ENCODE measurements around the gene RGL1. TPM values are rescaled to one million over a fixed set of nuclear protein-coding genes. Genes with fewer than 3 reads are reported as not detected.

The RGL1 gene
- total RNA-seq, 1 experiment from 2014 or later, result 4.8 TPM

GRCh38 chr1:183791319-183791718 lies 13.6 kb upstream of the RGL1 start:
- CTCF ChIA-PET, result no interaction called here
- no TSS peak for BruUV-seq (replicated peaks)
- Mint-ChIP-seq H3K9me3 (ENCODE audit: low read depth, unreplicated experiment) (no peaks in the 10 kb centered on the region), H3K27me3 (ENCODE audit: unreplicated experiment) (no peaks in the 10 kb centered on the region), H3K27ac (ENCODE audit: unreplicated experiment) (no peak overlapping the region), H3K36me3 (ENCODE audit: insufficient read depth, unreplicated experiment) (no peaks in the 10 kb centered on the region), H3K4me3 (ENCODE audit: low read depth, unreplicated experiment) (no peak overlapping the region), H3K4me1 (ENCODE audit: low read depth, unreplicated experiment) (no peaks in the 10 kb centered on the region)
- TF ChIP-seq, protein P1, sequence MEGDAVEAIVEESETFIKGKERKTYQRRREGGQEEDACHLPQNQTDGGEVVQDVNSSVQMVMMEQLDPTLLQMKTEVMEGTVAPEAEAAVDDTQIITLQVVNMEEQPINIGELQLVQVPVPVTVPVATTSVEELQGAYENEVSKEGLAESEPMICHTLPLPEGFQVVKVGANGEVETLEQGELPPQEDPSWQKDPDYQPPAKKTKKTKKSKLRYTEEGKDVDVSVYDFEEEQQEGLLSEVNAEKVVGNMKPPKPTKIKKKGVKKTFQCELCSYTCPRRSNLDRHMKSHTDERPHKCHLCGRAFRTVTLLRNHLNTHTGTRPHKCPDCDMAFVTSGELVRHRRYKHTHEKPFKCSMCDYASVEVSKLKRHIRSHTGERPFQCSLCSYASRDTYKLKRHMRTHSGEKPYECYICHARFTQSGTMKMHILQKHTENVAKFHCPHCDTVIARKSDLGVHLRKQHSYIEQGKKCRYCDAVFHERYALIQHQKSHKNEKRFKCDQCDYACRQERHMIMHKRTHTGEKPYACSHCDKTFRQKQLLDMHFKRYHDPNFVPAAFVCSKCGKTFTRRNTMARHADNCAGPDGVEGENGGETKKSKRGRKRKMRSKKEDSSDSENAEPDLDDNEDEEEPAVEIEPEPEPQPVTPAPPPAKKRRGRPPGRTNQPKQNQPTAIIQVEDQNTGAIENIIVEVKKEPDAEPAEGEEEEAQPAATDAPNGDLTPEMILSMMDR (IDR thresholded peaks at IDR 0.05; ENCODE audit: unreplicated experiment), result no peak
- intact Hi-C loops (cut with micrococcal nuclease; ENCODE audit: unreplicated experiment), result no loop called here
- DNase-seq, result no peak

DNA sequence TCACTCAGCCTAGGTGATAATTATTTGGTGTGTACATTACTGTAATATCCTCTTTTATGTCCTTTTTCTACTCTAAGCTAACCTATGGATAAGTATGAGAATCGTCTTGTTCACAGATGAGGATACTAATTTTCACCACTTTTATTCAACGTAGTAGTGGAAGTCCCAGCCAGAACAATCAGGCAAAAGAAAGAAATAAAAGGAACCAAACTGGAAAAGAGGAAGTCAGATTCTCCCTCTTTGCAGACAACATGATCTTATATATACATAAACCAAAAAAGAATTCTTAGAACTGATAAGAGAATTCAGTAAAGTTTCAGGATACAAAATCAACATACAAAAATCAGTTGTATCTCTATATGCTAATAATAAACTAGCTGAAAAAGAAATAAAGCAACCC lies 12.6 kb upstream of the RGL1 start:
- intact Hi-C loops (cut with micrococcal nuclease; ENCODE audit: unreplicated experiment), result no loop called here

DNA sequence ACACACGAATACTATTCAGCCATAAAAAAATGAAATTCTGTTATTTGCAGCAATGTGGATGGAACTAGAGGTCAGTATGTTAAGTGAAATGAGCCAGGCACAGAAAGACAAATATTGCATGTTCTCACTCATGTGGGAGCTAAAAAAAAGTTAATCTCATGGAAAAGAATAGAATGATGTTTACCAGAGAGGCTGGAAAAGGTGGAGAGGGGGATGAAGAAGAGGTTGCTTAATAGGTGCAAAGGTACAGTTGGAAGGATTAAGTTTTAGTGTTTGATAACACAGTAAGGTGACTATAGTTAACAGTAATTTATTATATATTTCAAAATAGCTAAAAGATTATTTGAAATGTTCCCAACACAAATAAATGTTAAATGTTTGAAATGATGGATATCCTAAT lies 10.8 kb upstream of the RGL1 start:
- no peak overlapping the region for H3K27ac Mint-ChIP-seq (ENCODE audit: unreplicated experiment)
- CTCF ChIA-PET, result no interaction called here
- H3K27me3 Mint-ChIP-seq (ENCODE audit: unreplicated experiment), result no peaks in the 10 kb centered on the region
- TF ChIP-seq, protein P1 (IDR thresholded peaks at IDR 0.05; ENCODE audit: unreplicated experiment), result no peak
- no peaks in the 10 kb centered on the region for H3K36me3 Mint-ChIP-seq (ENCODE audit: insufficient read depth, unreplicated experiment)
- no peak overlapping the region for H3K4me3 Mint-ChIP-seq (ENCODE audit: low read depth, unreplicated experiment)
- DNase-seq, result no peak
- intact Hi-C loops (cut with micrococcal nuclease; ENCODE audit: unreplicated experiment), result no loop called here
- H3K4me1 Mint-ChIP-seq (ENCODE audit: low read depth, unreplicated experiment), result no peaks in the 10 kb centered on the region
- H3K9me3 Mint-ChIP-seq (ENCODE audit: low read depth, unreplicated experiment), result no peaks in the 10 kb centered on the region
- BruUV-seq (replicated peaks), result no TSS peak

More for the DNA sequence above, 12.6 kb upstream of the RGL1 start:
- Mint-ChIP-seq H3K27me3 (ENCODE audit: unreplicated experiment) (no peaks in the 10 kb centered on the region), H3K4me1 (ENCODE audit: low read depth, unreplicated experiment) (no peaks in the 10 kb centered on the region), H3K27ac (ENCODE audit: unreplicated experiment) (no peak overlapping the region), H3K9me3 (ENCODE audit: low read depth, unreplicated experiment) (no peaks in the 10 kb centered on the region), H3K4me3 (ENCODE audit: low read depth, unreplicated experiment) (no peak overlapping the region), H3K36me3 (ENCODE audit: insufficient read depth, unreplicated experiment) (no peaks in the 10 kb centered on the region)
- TF ChIP-seq, protein P1 (IDR thresholded peaks at IDR 0.05; ENCODE audit: unreplicated experiment), result no peak
- BruUV-seq (replicated peaks), result no TSS peak
- CTCF ChIA-PET, result interaction anchor here (0.7 kb wide), 1 partner anchor 1171 kb away, joined by 3 read pairs; no protein-coding TSS in a partner anchor
- DNase-seq, result no peak

- H3K9me3 Mint-ChIP-seq (ENCODE audit: low read depth, unreplicated experiment), result peaks cover 7% of the 10 kb centered on the region
- DNase-seq, result no peak
- H3K4me1 Mint-ChIP-seq (ENCODE audit: low read depth, unreplicated experiment), result no peaks in the 10 kb centered on the region
- no peak overlapping the region for H3K27ac Mint-ChIP-seq (ENCODE audit: unreplicated experiment)
- TF ChIP-seq, protein P1 (IDR thresholded peaks at IDR 0.05; ENCODE audit: unreplicated experiment), result no peak
- no peak overlapping the region for H3K4me3 Mint-ChIP-seq (ENCODE audit: low read depth, unreplicated experiment)
- peaks cover 9% of the 10 kb centered on the region for H3K36me3 Mint-ChIP-seq (ENCODE audit: insufficient read depth, unreplicated experiment)
- BruUV-seq (replicated peaks), result no TSS peak
- H3K27me3 Mint-ChIP-seq (ENCODE audit: unreplicated experiment), result no peaks in the 10 kb centered on the region
- intact Hi-C loops (cut with micrococcal nuclease; ENCODE audit: unreplicated experiment), result loop anchor here (10.0 kb wide), 2 partner anchors 106 to 114 kb away; no protein-coding TSS in a partner anchor
- CTCF ChIA-PET, result no interaction called here
Measured at GRCh38 chr1:183800449-183800848, 4.5 kb upstream of the RGL1 start.
